ENCODE measurements around the gene LGALS8.

- TF ChIP-seq EZH2phosphoT487 (IDR thresholded peaks at IDR 0.05; ENCODE audit: borderline replicate concordance, low read length) (no peak), EZH2 (IDR thresholded peaks at IDR 0.05; ENCODE audit: low read length, unreplicated experiment) (no peak), CTCF (conservative IDR thresholded peaks at IDR 0.05; ENCODE audit: low read depth, low read length) (no peak)
Measured at GRCh38 chr1:236532850-236533249, 9.1 kb downstream of the LGALS8 start.
